GM19099 (cell line): Measurements from ENCODE around the gene ZNF507.

Experiments used
- POLR2A ChIP-seq: IDR thresholded peaks from 3 replicates; pipeline ENCODE4 v1.6.1; 2011; ENCODE audit warnings: low read depth; ENCODE audit not compliant: insufficient read length; ENCODE audit errors: extremely low read depth

The ZNF507 gene

GRCh38 chr19:32330213-32330857 is 15.1 kb upstream of the ZNF507 start:
- no peak for TF ChIP-seq POLR2A

- TF ChIP-seq POLR2A: no peak
These were observed 12.2 kb upstream of the ZNF507 start for GRCh38 chr19:32333227-32333626.

- no peak for TF ChIP-seq POLR2A
These were observed 8.9 kb upstream of the ZNF507 start for GRCh38 chr19:32336259-32337083.

GRCh38 chr19:32337084-32337808 is 8.2 kb upstream of the ZNF507 start:
- TF ChIP-seq POLR2A: no peak

- TF ChIP-seq POLR2A: no peak
These were observed 6.0 kb upstream of the ZNF507 start for GRCh38 chr19:32339423-32339822.

DNA sequence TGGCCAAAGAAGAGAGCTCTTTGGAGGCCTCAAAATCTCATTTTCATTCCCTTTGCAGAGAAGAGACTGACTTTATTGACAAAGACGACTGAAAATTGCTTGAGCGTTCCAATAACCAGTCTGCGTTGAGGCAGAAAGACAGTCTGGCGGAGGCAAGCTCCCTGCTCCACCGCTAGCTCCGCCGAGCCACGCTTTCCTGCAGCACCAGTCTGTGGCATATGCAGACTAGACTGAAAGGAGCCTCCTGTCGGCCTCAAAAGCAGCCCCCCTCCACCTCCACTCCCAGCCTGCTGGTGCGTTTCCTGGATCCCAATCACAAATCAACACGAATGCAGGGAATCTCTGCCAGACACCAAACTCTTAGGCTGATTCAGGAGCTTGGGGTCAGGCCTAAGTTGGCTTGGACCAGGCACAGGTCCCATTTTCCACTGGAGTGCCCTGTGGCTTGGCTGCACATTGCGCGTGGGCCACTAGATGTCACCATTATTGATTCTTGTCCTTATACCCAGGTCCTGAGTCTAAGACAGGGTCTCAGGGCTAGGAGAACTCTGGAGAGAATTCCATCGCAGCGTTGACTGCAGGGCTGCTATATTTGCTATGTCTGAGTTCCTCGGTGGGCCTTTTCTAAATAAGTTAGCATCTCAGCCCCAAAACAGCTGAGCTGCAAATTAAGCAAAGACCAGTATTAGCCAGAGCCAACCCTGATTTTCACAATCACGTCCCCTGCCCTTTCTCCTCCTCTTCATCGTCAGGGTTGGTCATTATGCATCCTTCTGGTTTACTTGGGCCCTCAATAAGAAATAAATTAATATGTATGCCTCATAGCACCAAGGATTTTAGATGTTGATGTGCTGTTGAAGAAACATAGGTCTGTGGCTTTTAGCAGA is 5.2 kb upstream of the ZNF507 start:
- no peak for TF ChIP-seq POLR2A

DNA sequence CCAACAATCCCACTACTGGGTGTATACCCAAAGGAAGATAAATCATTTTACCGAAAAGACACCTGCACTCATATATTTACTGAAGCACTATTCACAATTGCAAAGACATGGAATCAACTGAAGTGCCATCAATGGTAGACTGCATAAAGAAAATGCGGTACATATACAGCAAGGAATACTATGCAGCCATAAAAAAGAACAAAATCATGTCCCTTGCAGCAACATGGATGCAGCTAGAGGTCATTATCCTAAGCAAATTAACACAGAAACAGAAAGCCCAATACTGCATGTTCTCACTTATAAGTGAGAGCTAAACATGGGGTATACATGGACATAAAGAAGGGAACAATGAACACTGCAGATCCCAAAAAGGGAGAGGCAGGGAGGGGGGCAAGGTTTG is 2.7 kb upstream of the ZNF507 start:
- TF ChIP-seq POLR2A: no peak

DNA sequence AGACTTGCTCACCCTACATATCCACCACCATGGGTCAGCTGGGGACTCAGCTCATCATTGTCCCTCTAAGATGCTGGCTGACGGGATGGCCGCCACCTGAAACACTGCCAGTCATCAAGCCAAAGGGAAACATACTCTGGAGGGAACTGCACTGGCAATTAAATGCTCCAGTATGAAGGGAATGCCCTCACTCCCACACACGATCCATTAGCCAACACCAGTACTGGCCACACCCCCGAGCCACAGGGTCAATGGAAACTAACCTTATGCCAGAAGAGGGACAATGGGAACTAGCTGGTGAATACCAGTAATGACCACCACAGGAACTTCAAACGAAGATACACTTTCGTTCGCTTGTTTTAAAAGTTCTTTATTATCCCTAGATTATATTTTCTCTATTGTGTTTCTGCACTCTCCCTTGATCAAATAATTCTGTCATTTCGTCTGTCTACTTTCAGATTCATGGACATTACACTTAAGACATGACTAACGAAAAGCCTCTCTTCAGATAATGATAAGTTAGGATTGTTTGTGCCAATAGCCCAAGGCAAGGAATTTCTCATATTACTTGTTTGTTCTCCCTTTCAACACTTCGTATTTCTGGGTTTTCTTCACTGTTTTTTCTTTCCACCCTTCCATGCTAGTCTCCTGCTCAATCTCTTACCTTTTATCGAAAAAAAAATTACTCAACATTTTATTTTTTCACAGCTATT is 1.7 kb upstream of the ZNF507 start:
- TF ChIP-seq POLR2A: no peak

- TF ChIP-seq POLR2A: no peak
These were observed 1.5 kb downstream of the ZNF507 start for GRCh38 chr19:32346901-32347300.

DNA sequence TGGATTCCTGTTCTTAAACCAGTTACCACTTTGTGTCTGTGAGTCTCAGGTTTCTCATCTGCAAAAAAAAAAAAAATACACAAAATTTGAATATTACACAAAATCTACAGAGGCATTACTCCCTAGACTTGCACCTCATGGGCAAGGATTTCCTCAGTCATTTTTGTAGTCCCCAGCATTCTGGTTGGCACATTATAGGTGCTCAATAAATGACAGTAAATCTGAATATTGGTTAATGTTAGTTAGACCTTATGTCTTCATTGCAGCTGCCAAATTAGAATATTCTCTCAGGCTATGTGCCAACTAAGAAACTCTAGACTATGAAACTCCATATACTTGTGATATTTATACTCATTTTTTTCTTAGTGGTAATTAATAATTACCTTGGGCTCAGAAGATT is 2.2 kb downstream of the ZNF507 start:
- TF ChIP-seq POLR2A: no peak

GRCh38 chr19:32349051-32349450 is 3.6 kb downstream of the ZNF507 start:
- TF ChIP-seq POLR2A: no peak

- no peak for TF ChIP-seq POLR2A
These were observed 4.5 kb downstream of the ZNF507 start for GRCh38 chr19:32349724-32350470.

GRCh38 chr19:32350471-32350865 is 5.1 kb downstream of the ZNF507 start:
- TF ChIP-seq POLR2A: no peak

DNA sequence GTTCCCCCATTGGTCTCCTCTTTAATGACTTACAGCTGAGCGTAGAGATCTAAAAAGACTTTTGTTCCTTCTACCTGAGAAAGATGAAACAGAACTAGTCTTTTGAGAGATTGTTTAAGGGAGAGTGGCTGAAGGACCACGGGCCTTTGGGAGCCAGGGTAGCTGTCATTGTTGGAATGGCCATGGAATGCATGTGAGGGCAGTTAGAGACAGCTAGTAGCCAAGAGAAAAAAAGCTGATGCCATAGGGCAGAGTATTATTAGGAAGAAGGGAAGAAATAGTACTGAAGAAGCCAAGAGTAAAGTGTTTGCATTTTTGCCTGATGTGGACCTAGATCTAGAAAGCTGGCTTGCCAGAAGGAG is 5.6 kb downstream of the ZNF507 start:
- TF ChIP-seq POLR2A: no peak

GRCh38 chr19:32352241-32352630 is 6.8 kb downstream of the ZNF507 start:
- no peak for TF ChIP-seq POLR2A
